A549 (cell line): Measurements from ENCODE around the gene TNFRSF13B. TPM values are rescaled to one million over a fixed set of nuclear protein-coding genes. Genes with fewer than 3 reads are reported as not detected.
"Not testable (repeated sequence)": the region's sequence is repeated elsewhere in the genome, so short reads cannot be mapped to it uniquely, and the experiment has no call there.

Experiments
- ATAC-seq, 2 experiments: fragments of 200-7000 bp in 1 of 2; fragments of >200 bp in 1 of 2; cut with Nextera tagmentation in 1 of 2; cut with Tn5 transposase in 1 of 2; 3 replicates each; pipeline versions ENCODE4 v1.8.0 to v1.9.1; 2018 to 2020; ENCODE audit warnings: mild to moderate bottlenecking in 1 of 2, moderate library complexity in 1 of 2
- CTCF ChIA-PET: fragments of 300-600 bp; sonication (Branson Sonifier 250); formaldehyde crosslinking; extraction: SDS; loops from one replicate; lab custom pipeline; 2021; ENCODE audit warnings: antibody characterized with exemption, inconsistent platforms; lab: Yijun Ruan, JAX
- POLR2A ChIA-PET: fragments of 350-600 bp; formaldehyde crosslinking; extraction: SDS; loops from one replicate; lab custom pipeline; 2021; ENCODE audit warnings: antibody characterized with exemption, inconsistent platforms; lab: Yijun Ruan, JAX
- DNase-seq, 2 experiments: peaks; one replicate each; pipeline versions ENCODE4 v3.0.0 to v3.0.0-alpha.2; 2011 to 2016; ENCODE audit warnings: low read depth in 1 of 2, low spot score in 1 of 2
- FAIRE-seq: peaks from 2 replicates; lab custom pipeline; 2011; peaks lifted over from hg19 to GRCh38; lab: Jason Lieb, UNC
- H3K27ac ChIP-seq, 2 experiments: fragments of >200 bp; sonication (Bioruptor Twin); formaldehyde crosslinking; 3 replicates each; pipeline ENCODE4 v1.5.1; 2016 to 2017
- H3K4me1 ChIP-seq: fragments of >200 bp; sonication (Bioruptor Twin); formaldehyde crosslinking; 3 replicates; pipeline ENCODE4 v1.6.1; 2016
- H3K4me2 ChIP-seq: fragments of >200 bp; sonication (Bioruptor Twin); formaldehyde crosslinking; 3 replicates; pipeline ENCODE4 v1.6.1; 2016
- H3K4me3 ChIP-seq: fragments of >200 bp; sonication (Bioruptor Twin); formaldehyde crosslinking; 3 replicates; pipeline ENCODE4 v1.5.1; 2016
- H3K9me3 ChIP-seq: fragments of >200 bp; sonication (Bioruptor Twin); formaldehyde crosslinking; 3 replicates; pipeline ENCODE4 v1.6.1; 2016
- BCL3 ChIP-seq: fragments of >200 bp; sonication (Bioruptor Twin); formaldehyde crosslinking; IDR thresholded peaks from 3 replicates; pipeline ENCODE4 v1.6.1; 2016
- CBX8 ChIP-seq: fragments of 200-600 bp; sonication (generic); IDR thresholded peaks from 2 replicates; pipeline ENCODE4 v1.6.1; 2016
- EHF ChIP-seq: fragments of 250-450 bp; sonication (Bioruptor Pico); IDR thresholded peaks from 2 replicates; pipeline ENCODE4 v1.5.0; 2020; ENCODE audit warnings: mild to moderate bottlenecking
- EHMT2 ChIP-seq: fragments of 200-600 bp; sonication (generic); IDR thresholded peaks from 2 replicates; pipeline ENCODE4 v1.6.1; 2016; ENCODE audit warnings: antibody characterized with exemption, low read depth, mild to moderate bottlenecking, moderate library complexity
- EP300 ChIP-seq, 2 experiments: fragments of >200 bp; sonication (Bioruptor Twin); formaldehyde crosslinking; IDR thresholded peaks; 2 replicates in 1 of 2; 3 replicates in 1 of 2; pipeline ENCODE4 v1.6.1; 2016 to 2017
- GATA3 ChIP-seq: IDR thresholded peaks from 2 replicates; pipeline ENCODE4 v1.6.1; 2012; ENCODE audit warnings: borderline replicate concordance
- MAX ChIP-seq: IDR thresholded peaks from 2 replicates; pipeline ENCODE4 v1.6.1; 2012
- TP53 ChIP-seq: fragments of 250-450 bp; sonication (Bioruptor Pico); IDR thresholded peaks from 2 replicates; pipeline ENCODE4 v1.5.0; 2021; ENCODE audit warnings: mild to moderate bottlenecking, moderate library complexity
- USF2 ChIP-seq: fragments of 450-650 bp; IDR thresholded peaks from 2 replicates; pipeline ENCODE4 v1.6.1; 2014; ENCODE audit warnings: antibody characterized with exemption
- ZFP36 ChIP-seq: fragments of 450-650 bp; IDR thresholded peaks from 2 replicates; pipeline ENCODE4 v1.6.1; 2014; ENCODE audit warnings: borderline replicate concordance; ENCODE audit not compliant: partially characterized antibody
- WGBS: methylation state at CpG from one replicate; pipeline ENCODE4 v1.1.6; 2017; ENCODE audit errors: missing lambda C conversion rate; 5-methylcytosine and 5-hydroxymethylcytosine counted together
- polyA plus RNA-seq, 4 experiments: library from polyadenylated mRNA; depleted of rRNA in 3 of 4; stranded (reverse); fragments of >200 nt; fragmentation: RNase III in 1 of 4; extraction: RNeasy Plus Mini Kit Qiagen cat#74134 plus additional on column Dnase treatment in 1 of 4; gene quantifications; 2 replicates in 3 of 4; 3 replicates in 1 of 4; pipeline ENCODE4 v1.2.3, GENCODE V29; 2011 to 2017
- TF ChIP-seq, protein P1 (sequence below): fragments of 250-450 bp; sonication (Bioruptor Pico); IDR thresholded peaks from 2 replicates; pipeline ENCODE4 v1.5.0; 2021; ENCODE audit warnings: mild to moderate bottlenecking, moderate library complexity, borderline replicate concordance
- TF ChIP-seq, protein P2 (sequence below): fragments of >200 bp; sonication (Bioruptor Twin); formaldehyde crosslinking; IDR thresholded peaks from 2 replicates; pipeline ENCODE4 v1.6.1; 2016

The TNFRSF13B gene
- polyA plus RNA-seq, 2 of the 4 experiments (the other 2 are of a cell fraction), result not detected

- TF ChIP-seq EP300 (IDR thresholded peaks at IDR 0.05) (no peak), TP53 (no peak), BCL3 (no peak), EHMT2 (no peak), USF2 (no peak)
- TF ChIP-seq, protein P1, sequence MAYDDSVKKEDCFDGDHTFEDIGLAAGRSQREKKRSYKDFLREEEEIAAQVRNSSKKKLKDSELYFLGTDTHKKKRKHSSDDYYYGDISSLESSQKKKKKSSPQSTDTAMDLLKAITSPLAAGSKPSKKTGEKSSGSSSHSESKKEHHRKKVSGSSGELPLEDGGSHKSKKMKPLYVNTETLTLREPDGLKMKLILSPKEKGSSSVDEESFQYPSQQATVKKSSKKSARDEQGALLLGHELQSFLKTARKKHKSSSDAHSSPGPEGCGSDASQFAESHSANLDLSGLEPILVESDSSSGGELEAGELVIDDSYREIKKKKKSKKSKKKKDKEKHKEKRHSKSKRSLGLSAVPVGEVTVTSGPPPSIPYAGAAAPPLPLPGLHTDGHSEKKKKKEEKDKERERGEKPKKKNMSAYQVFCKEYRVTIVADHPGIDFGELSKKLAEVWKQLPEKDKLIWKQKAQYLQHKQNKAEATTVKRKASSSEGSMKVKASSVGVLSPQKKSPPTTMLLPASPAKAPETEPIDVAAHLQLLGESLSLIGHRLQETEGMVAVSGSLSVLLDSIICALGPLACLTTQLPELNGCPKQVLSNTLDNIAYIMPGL (CRISPR knock-in tag), result no peak
- TF ChIP-seq, protein P2, sequence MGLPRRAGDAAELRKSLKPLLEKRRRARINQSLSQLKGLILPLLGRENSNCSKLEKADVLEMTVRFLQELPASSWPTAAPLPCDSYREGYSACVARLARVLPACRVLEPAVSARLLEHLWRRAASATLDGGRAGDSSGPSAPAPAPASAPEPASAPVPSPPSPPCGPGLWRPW, result no peak
Measured at GRCh38 chr17:16973760-16974540, 2.0 kb upstream of the TNFRSF13B start (continued).

GRCh38 chr17:16973043-16973442 lies 1.1 kb upstream of the TNFRSF13B start:
- WGBS, result 69% methylated on average over 10 of the region's 10 CpGs
- H3K4me3 ChIP-seq, POLR2A ChIA-PET, DNase-seq, FAIRE-seq, CTCF ChIA-PET, H3K4me1 ChIP-seq, H3K4me2 ChIP-seq, ATAC-seq, H3K27ac ChIP-seq, H3K9me3 ChIP-seq: not testable (repeated sequence)

DNA sequence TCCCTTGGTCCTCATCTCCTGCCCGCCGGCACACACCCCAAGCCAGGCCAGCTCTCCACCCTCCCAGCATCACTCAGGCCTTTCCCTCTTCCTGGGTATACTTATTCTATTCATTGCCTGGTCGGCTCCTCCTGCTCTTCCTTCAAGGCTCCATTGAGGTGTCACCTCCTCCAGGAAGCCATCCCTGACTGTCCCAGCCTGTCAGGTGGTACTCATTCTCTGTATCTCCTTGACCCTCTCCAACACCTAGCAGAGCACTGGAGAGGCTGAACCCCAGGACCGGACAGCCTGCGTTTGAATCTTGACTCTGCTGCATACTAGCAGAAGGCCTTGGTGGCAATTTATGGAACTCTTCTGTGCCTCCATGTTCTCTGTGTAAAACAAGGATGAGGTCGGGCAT lies 428 bp upstream of the TNFRSF13B start:
- Histone ChIP-seq H3K4me1 (0 out of 3 replicates have a peak, but pooled peaks cover 4% of the 10 kb centered on the region), H3K9me3 (no peaks in the 10 kb centered on the region), H3K27ac (no peak overlapping the region), H3K4me2 (no peak overlapping the region), H3K4me3 (no peak overlapping the region)
- ATAC-seq, result no peak
- peak; percentile 53 for TF ChIP-seq ZFP36
- no peak for TF ChIP-seq GATA3
- CTCF ChIA-PET, result no interaction called here
- 76% methylated on average over 6 of the region's 6 CpGs for WGBS
- no peak for DNase-seq
- POLR2A ChIA-PET, result no interaction called here
- no peak for FAIRE-seq

DNA sequence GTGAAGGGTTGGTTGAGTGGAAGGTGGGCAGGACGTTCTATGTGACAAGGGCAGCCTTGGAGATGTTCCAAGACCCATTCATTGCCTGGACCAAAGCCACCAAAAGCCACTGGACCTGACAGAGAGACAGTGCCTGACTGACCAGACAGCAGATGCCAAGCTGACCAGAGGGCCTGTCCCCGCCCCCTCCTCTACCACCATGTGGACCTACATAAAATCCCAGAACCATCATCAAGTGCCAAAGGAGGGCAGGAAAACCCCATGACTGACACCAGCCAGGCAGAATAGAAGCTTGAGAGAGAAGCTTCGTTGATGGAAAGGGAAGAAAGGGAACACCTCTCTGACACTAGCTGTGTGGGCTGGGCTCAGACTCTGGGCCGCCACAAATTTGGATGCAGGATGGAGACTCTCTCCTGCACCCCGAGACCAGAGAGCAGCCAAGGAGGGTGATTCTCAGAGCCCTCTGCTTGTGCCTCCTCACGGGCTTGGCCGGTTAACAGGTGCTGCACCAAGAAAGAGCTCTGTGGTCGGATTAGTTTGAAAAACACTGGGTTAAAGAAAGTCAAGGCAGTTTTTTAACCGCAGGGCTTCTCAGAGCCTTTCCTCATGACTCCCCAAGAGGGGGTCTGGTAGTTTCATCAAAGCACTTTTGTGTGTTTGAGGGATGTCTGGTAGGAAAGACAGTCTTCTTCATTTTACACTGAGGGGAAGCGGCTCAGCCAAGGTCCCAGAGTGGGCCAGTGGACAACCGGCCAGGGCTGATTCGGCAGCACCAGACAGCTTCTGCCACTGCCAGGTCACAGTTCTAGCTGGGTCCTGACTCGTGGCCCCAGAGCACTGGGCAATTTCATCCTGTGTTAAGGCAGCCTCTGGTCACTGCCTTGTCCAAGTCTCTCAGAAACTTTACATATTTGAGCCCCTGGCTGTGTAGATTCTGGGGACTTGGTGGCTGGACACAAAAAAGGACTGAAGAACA lies 1.7 kb downstream of the TNFRSF13B start:
- H3K9me3 ChIP-seq, result no peaks in the 10 kb centered on the region
- no peak for TF ChIP-seq CBX8
- no peak for TF ChIP-seq EHF (CRISPR knock-in tag)
- no peak for TF ChIP-seq MAX
- POLR2A ChIA-PET, result no interaction called here
- FAIRE-seq, result no peak
- H3K4me2 ChIP-seq, result no peak overlapping the region
- H3K4me3 ChIP-seq, result no peak overlapping the region
- WGBS, result 49% methylated on average over 13 of the region's 13 CpGs
- H3K27ac ChIP-seq, result no peak overlapping the region
- peak; percentile 20 to 35; a peak in 4 of 6 replicates for ATAC-seq
- DNase-seq, result no peak
- H3K4me1 ChIP-seq, result 0 out of 3 replicates have a peak, but pooled peaks cover 4% of the 10 kb centered on the region
- CTCF ChIA-PET, result interaction anchor here (0.6 to 1.2 kb wide), 3 partner anchors 13 to 86 kb away, joined by 3 to 4 read pairs (median 3); no protein-coding TSS in a partner anchor
